OCI-LY7 (cell line): Measurements from ENCODE around the gene CDK17.

Experiments used
- CTCF ChIP-seq: fragments of 200-600 bp; sonication (generic); conservative IDR thresholded peaks from 2 replicates; pipeline ENCODE4 v1.5.1; 2014; ENCODE audit warnings: mild to moderate bottlenecking, antibody characterized with exemption, low read length, moderate library complexity, mixed read lengths
- EZH2phosphoT487 ChIP-seq: fragments of 200-600 bp; sonication (generic); IDR thresholded peaks from 2 replicates; pipeline ENCODE4 v1.6.1; 2018; ENCODE audit warnings: low read depth, borderline replicate concordance, mild to moderate bottlenecking, mixed run types, antibody characterized with exemption, low read length, moderate library complexity, mixed read lengths

GRCh38 chr12:96237465-96238077 lies 162.7 kb downstream of the CDK17 start:
- no peak for TF ChIP-seq CTCF
- TF ChIP-seq EZH2phosphoT487: no peak
